SK-N-SH treated with all-trans-retinoic acid at 6 μM for 48 hours (cell line): ENCODE results near the gene MBNL2.

Experiments
- ATAC-seq: fragments of 200-7000 bp; cut with Tn5 transposase; 3 replicates; pipeline ENCODE4 v1.9.1; 2020; ENCODE audit warnings: mild to moderate bottlenecking, moderate library complexity
- ARNTL ChIP-seq: fragments of 450-650 bp; formaldehyde crosslinking; IDR thresholded peaks from 2 replicates; pipeline ENCODE4 v1.5.0; 2020; ENCODE audit warnings: low read depth, mild to moderate bottlenecking, moderate library complexity, borderline replicate concordance
- BACH2 ChIP-seq: fragments of 250-450 bp; sonication (Bioruptor Pico); IDR thresholded peaks from 2 replicates; pipeline ENCODE4 v1.9.0; 2021; ENCODE audit warnings: mild to moderate bottlenecking, borderline replicate concordance
- CREB5 ChIP-seq: fragments of 250-450 bp; sonication (Bioruptor Pico); IDR thresholded peaks from 2 replicates; pipeline ENCODE4 v1.5.1; 2020; ENCODE audit warnings: low read depth, mild to moderate bottlenecking, moderate library complexity
- CSDC2 ChIP-seq: fragments of 250-450 bp; sonication (Bioruptor Pico); IDR thresholded peaks from 2 replicates; pipeline ENCODE4 v1.5.0; 2020; ENCODE audit warnings: mild to moderate bottlenecking, moderate library complexity
- CSRNP3 ChIP-seq: fragments of 250-450 bp; sonication (Bioruptor Pico); IDR thresholded peaks from 2 replicates; pipeline ENCODE4 v1.5.1; 2021; ENCODE audit warnings: mild to moderate bottlenecking, moderate library complexity
- GLIS3 ChIP-seq: fragments of 250-450 bp; sonication (Bioruptor Pico); IDR thresholded peaks from 2 replicates; pipeline ENCODE4 v1.5.0; 2020; ENCODE audit warnings: mild to moderate bottlenecking, moderate library complexity
- ISL1 ChIP-seq: fragments of 250-450 bp; sonication (Bioruptor Pico); IDR thresholded peaks from 2 replicates; pipeline ENCODE4 v2.1.2; 2022; ENCODE audit warnings: mild to moderate bottlenecking, moderate library complexity
- OSR1 ChIP-seq: fragments of 250-450 bp; sonication (Bioruptor Pico); IDR thresholded peaks from 2 replicates; pipeline ENCODE4 v1.8.0; 2022; ENCODE audit warnings: moderate library complexity, mild to moderate bottlenecking, inconsistent platforms
- PATZ1 ChIP-seq: fragments of 250-450 bp; sonication (Bioruptor Pico); IDR thresholded peaks from 2 replicates; pipeline ENCODE4 v1.8.0; 2020; ENCODE audit warnings: mild to moderate bottlenecking, moderate library complexity, borderline replicate concordance
- POU6F1 ChIP-seq: fragments of 250-450 bp; sonication (Bioruptor Pico); IDR thresholded peaks from 2 replicates; pipeline ENCODE4 v1.8.0; 2021; ENCODE audit warnings: low read depth, mild to moderate bottlenecking, moderate library complexity, borderline replicate concordance
- PPARA ChIP-seq: fragments of 250-450 bp; sonication (Bioruptor Pico); IDR thresholded peaks from 2 replicates; pipeline ENCODE4 v1.5.0; 2020; ENCODE audit warnings: mild to moderate bottlenecking, borderline replicate concordance
- RARB ChIP-seq: fragments of 250-450 bp; sonication (Bioruptor Pico); IDR thresholded peaks from 2 replicates; pipeline ENCODE4 v1.8.0; 2021; ENCODE audit warnings: mild to moderate bottlenecking, moderate library complexity
- SNAI2 ChIP-seq: fragments of 250-450 bp; sonication (Bioruptor Pico); IDR thresholded peaks from 2 replicates; pipeline ENCODE4 v1.5.0; 2020; ENCODE audit warnings: mild to moderate bottlenecking, moderate library complexity
- TCF4 ChIP-seq: fragments of 250-450 bp; sonication (Bioruptor Pico); IDR thresholded peaks from 2 replicates; pipeline ENCODE4 v1.8.0; 2021; ENCODE audit warnings: mild to moderate bottlenecking, moderate library complexity, borderline replicate concordance
- TOX ChIP-seq: fragments of 250-450 bp; sonication (Bioruptor Pico); IDR thresholded peaks from 2 replicates; pipeline ENCODE4 v1.8.0; 2021; ENCODE audit warnings: mild to moderate bottlenecking, moderate library complexity, borderline replicate concordance
- ZFP3 ChIP-seq: fragments of 250-450 bp; sonication (Bioruptor Pico); IDR thresholded peaks from 2 replicates; pipeline ENCODE4 v1.5.0; 2020; ENCODE audit warnings: mild to moderate bottlenecking, moderate library complexity
- ZFP30 ChIP-seq: fragments of 450-650 bp; formaldehyde crosslinking; IDR thresholded peaks from 2 replicates; pipeline ENCODE4 v1.5.0; 2022; ENCODE audit warnings: mild to moderate bottlenecking, moderate library complexity
- ZNF565 ChIP-seq: fragments of 450-650 bp; formaldehyde crosslinking; conservative IDR thresholded peaks from 2 replicates; pipeline ENCODE4 v1.5.0; 2020; ENCODE audit warnings: low read depth, mild to moderate bottlenecking, moderate library complexity
- ZNF70 ChIP-seq: fragments of 450-650 bp; formaldehyde crosslinking; IDR thresholded peaks from 2 replicates; pipeline ENCODE4 v1.5.0; 2020; ENCODE audit warnings: mild to moderate bottlenecking, moderate library complexity

The MBNL2 gene

GRCh38 chr13:97367016-97367822, 145.1 kb downstream of the MBNL2 start:
- TF ChIP-seq ZFP30 (CRISPR knock-in tag) (no peak), ISL1 (CRISPR knock-in tag) (no peak), ZFP3 (no peak), TOX (CRISPR knock-in tag) (no peak), CREB5 (no peak), CSRNP3 (CRISPR knock-in tag) (no peak), ZNF70 (CRISPR knock-in tag) (no peak), ZNF565 (CRISPR knock-in tag) (no peak), SNAI2 (CRISPR knock-in tag) (no peak), RARB (no peak), POU6F1 (CRISPR knock-in tag) (no peak), BACH2 (no peak), TCF4 (no peak), OSR1 (CRISPR knock-in tag) (no peak)
- peak; percentile 33 for ATAC-seq

- TF ChIP-seq BACH2 (no peak), PPARA (CRISPR knock-in tag) (no peak), ARNTL (CRISPR knock-in tag) (no peak), OSR1 (CRISPR knock-in tag) (no peak), ZNF70 (CRISPR knock-in tag) (no peak), CREB5 (no peak), CSDC2 (no peak), ISL1 (CRISPR knock-in tag) (no peak), ZNF565 (CRISPR knock-in tag) (no peak), PATZ1 (no peak), SNAI2 (CRISPR knock-in tag) (no peak), CSRNP3 (CRISPR knock-in tag) (no peak)
- ATAC-seq: no peak
Observed at GRCh38 chr13:97369261-97369893, 147.2 kb downstream of the MBNL2 start.

- TF ChIP-seq OSR1 (CRISPR knock-in tag) (no peak), SNAI2 (CRISPR knock-in tag) (no peak), ISL1 (CRISPR knock-in tag) (no peak), ARNTL (CRISPR knock-in tag) (no peak), CSDC2 (no peak), ZNF70 (CRISPR knock-in tag) (no peak), ZNF565 (CRISPR knock-in tag) (no peak), PATZ1 (no peak), GLIS3 (no peak), ZFP30 (CRISPR knock-in tag) (no peak), CSRNP3 (CRISPR knock-in tag) (no peak), TOX (CRISPR knock-in tag) (no peak)
- no peak for ATAC-seq
Observed at GRCh38 chr13:97371486-97372109, 149.5 kb downstream of the MBNL2 start.
